TTC549 (cell line): Measurements from ENCODE around the gene CRISPLD2.

ENCODE experiments used
- FAIRE-seq: peaks from 2 replicates; lab custom pipeline; 2012; peaks lifted over from hg19 to GRCh38; lab: Jason Lieb, UNC

Gene CRISPLD2

GRCh38 chr16:84886497-84887090 lies 66.8 kb downstream of the CRISPLD2 start:
- no peak for FAIRE-seq

DNA sequence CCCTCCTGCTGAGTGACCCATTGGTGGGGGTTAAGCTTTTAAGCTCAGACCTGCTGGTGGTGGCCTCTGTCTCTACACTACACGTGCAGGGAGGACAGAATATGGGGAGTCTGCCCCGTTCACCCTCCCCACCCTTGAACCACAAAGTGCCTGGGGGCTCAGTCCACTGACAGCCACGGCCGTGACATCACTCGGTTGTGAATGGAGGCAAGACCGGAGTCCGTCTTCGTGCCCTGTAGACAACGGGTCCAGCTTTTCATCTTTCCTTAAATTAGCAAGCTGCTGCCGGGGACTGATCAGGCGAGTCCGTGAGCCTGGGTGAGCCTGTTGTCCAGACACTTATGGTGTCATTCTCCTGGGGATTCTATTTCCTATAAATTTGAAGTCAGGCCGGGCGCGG lies 67.4 kb downstream of the CRISPLD2 start:
- no peak for FAIRE-seq

GRCh38 chr16:84888450-84888849 lies 68.7 kb downstream of the CRISPLD2 start:
- FAIRE-seq = no peak

- FAIRE-seq = no peak
Observed at GRCh38 chr16:84889066-84889465, 69.3 kb downstream of the CRISPLD2 start.

GRCh38 chr16:84890427-84890826 lies 70.6 kb downstream of the CRISPLD2 start:
- FAIRE-seq = no peak

GRCh38 chr16:84891149-84891795 lies 71.5 kb downstream of the CRISPLD2 start:
- no peak for FAIRE-seq

DNA sequence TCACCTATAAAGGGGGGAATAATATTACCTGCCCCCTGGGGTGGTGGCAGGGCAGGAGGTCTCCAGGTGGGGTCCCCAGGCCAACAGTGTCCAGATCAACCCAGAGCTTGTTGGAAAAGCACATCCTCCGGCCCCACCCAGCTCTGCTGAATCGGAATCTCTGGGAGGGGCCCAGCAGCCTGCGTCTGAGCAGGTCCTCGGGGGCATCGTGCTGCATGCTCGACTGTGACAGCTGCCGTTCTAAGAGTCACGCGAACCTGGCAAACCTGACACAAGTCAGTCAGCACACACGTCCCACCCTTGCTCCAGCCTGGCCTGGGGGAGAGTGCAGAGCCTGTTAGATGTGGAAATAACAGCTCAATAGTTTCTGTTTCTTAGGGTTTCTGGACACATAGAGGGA lies 72.3 kb downstream of the CRISPLD2 start:
- FAIRE-seq = no peak

DNA sequence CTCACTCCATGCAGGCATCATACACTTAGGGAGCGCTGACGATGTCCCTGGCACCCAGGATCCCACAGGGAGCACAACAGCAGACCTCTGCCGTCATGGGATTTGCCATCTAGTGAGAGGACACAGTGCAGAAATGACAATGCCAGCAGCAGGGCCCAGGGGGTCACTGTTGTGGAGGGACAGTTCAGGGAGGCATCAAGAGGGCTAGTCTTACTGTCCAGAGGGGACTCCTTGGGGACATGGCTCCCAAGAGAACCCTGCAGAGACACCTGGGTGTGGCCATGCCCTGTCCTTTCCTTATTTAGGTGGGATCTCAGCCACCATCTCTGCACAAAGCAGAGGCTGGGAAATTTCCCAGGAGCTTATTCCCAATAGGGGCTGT lies 73.7 kb downstream of the CRISPLD2 start:
- FAIRE-seq = no peak

DNA sequence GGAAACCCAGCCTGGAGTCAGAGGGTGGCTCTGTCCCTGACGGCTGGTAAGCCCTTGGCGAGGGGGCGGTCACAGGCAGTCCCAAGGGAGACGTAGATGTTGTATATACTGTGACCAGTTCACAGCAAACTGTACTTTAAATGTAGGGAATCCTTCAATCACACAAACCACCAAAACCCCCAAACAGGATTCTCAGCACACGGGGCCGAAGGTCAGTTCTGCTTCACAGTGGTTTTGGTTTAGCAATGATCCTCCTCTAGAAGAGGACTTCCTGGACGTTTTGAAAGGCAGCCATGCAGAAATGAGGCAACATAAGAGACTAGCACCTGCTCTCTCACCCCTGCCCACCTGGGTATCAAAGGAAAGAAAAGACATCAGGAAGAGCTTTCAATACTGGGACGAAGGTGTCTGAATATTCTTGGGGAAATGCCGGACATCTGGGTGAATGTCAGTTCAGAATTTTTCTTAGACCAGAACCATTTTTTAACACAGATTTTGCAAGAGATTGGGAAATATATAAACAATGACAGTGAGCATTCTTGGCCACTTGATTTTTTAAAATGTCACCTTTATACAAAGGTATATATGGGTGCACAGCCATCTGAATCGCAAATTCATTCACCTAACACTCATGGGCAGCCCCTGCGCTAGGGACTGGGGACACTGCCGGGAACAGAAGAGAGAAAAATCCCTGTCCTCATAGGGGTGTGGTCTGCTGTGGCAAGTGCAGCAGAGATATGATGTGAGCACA lies 74.2 kb downstream of the CRISPLD2 start:
- FAIRE-seq = no peak

DNA sequence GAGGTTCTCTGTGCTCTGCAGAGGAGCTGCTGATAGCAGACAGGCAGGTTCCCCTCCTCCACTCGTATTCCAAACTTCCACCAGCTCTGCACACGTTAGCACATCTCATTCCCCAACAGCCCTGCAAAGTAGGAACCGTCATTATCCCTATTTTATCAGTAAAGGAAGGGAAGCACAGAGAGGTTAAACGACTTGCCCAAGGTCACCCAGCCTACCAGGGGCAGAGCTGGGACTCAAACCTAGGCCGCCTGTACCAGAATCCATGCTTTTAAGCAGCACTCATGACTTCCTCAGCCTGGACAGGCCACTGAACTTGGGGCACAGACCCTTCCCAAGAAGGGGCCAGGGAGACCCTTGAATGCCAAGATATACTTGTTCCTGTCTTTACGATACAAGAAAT lies 75.2 kb downstream of the CRISPLD2 start:
- no peak for FAIRE-seq

DNA sequence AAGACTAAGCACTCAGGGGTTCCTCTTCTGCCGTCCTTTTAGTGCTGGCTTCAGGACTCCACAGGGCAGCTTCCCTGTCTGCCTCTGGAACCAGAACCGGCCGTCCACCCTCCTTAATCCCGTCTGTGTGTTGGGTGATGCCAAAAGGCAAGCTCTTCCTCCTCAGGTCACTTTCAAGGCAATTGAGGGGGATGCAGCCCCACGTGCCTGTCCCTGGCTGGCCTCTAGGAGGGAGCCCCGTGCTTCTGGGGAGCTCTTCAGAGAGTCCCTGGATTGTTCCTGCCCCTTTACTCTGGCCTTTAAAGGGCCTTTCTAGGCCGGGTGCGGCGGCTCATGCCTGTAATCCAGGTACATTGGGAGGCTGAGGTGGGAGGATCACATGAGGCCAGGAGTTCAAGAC lies 77.1 kb downstream of the CRISPLD2 start:
- no peak for FAIRE-seq

DNA sequence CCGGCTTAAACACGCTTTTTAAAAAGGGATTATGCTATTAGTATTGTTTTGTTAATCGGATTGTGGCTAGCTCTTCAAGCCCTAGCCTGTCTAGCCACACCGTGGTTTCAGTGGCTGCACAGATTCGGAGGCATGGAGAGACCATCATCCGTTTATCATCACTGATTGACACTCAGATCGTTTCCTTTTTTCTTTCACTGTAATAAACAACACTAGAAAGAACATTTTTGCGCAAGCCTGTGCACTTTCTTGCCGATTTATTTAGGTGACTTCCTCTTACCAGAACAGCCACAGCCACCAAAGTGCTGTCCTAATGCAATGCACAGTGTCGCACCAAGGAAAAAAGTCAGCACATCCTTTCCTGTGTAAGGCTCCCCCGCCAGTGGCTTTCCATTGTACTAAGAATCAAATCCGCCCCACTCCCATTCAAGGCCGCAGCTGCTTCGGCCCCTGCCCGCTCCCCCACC lies 78.2 kb downstream of the CRISPLD2 start:
- no peak for FAIRE-seq

GRCh38 chr16:84898447-84898846 lies 78.7 kb downstream of the CRISPLD2 start:
- FAIRE-seq = no peak

GRCh38 chr16:84899414-84899813 lies 79.6 kb downstream of the CRISPLD2 start:
- no peak for FAIRE-seq

- no peak for FAIRE-seq
Observed at GRCh38 chr16:84905965-84906460, 86.2 kb downstream of the CRISPLD2 start.

DNA sequence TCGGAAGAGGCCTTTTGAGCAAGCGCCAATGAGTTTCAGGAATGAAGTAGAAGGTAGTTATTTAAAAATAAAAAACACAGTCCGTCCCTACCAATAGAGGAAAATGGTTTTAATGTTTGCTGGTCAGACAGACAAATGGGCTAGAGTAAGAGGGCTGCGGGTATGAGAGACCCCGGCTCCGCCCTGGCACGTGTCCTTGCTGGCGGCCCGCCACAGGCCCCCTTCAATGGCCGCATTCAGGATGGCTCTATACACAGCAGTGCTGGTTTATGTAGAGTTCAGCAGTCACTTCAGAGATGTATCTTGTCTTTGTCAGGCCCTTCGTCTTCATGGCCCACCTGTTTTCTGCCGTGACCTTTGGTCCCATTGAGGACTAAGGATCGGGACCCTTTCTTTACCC lies 87.3 kb downstream of the CRISPLD2 start:
- no peak for FAIRE-seq

- FAIRE-seq = no peak
Observed at GRCh38 chr16:84907575-84907974, 87.8 kb downstream of the CRISPLD2 start.

DNA sequence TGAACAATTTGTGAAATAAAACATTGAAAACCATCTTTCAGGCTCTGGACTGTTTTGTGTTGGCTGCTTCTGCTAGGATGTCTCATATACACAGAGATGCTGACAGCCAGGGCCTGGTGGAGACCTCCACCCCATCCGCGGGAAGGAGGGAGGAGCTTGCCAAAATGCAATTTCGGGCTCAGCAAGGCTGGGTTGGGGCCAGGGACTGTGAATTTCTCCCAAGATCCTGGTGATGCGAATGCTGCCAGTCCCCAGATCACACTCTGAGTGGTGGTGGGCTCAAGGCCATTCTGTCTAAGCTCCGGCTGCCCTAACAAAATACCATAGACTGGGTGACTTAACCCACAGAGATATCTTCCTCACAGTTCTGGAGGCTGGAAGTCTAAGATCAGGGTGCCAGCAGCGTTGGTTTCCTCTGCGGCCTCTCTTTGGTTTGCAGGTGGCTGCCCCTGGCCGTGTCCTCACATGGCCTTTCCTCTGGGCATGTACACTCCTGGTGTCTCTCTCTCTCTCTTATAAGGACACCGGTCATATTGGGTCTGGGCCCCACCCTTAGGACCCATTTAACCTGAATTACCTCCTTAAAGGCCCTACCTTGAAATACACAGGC lies 89.8 kb downstream of the CRISPLD2 start:
- no peak for FAIRE-seq

GRCh38 chr16:84911486-84912216 lies 91.9 kb downstream of the CRISPLD2 start:
- no peak for FAIRE-seq

DNA sequence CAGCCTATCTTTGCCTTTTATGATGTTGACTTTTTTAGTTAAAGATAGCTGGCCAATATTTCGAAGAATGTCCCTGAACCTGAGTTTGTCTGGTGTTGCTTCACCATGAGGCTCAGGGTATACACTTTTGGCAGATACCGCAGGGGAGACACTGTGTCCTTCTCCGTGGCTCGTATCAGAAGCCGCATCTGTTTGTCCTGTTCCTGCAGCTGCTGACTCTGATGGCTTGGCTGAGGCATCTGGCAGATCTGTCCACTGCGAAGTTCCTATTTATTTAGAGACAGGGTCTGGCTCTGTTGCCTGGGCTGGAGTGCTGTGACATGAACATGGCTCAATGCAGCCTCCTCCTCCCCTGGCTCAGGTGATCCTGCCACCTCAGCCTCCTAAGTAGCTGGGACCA lies 93.5 kb downstream of the CRISPLD2 start:
- no peak for FAIRE-seq

DNA sequence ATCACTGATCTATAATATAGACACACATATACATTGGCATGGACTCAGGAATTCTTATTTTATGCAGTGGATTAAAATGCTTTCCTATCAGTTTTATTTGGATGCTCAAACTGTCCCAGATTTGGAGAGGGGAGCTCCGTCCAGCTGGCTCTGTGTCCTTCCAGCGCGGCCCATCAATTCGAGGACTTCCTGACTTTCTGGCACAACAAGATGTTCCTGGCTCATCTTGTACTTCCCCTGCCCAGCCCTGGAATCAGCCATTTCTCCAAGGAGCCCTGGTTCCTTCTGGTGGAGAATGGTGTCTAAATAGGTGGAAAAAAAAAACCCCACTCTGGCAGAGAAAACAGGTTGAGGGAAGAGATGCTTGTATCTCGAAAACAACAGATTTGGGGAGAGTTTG lies 94.5 kb downstream of the CRISPLD2 start:
- FAIRE-seq = no peak

GRCh38 chr16:84916178-84916577 lies 96.4 kb downstream of the CRISPLD2 start:
- no peak for FAIRE-seq
